Testis (tissue), 5 donors: ENCODE data around the gene ANXA2R. TPM values are rescaled to one million over a fixed set of nuclear protein-coding genes. Genes with fewer than 3 reads are reported as not detected.
"Not testable (repeated sequence)": the region's sequence is repeated elsewhere in the genome, so short reads cannot be mapped to it uniquely, and the experiment has no call there.

Experiments used
- DNase-seq: peaks from one replicate; pipeline ENCODE4 v3.0.0-alpha.2; 2019
- H3K27ac ChIP-seq, 2 donors: fragments of 200-600 bp; sonication (generic); one replicate each; pipeline ENCODE4 v1.5.1; 2019
- H3K27me3 ChIP-seq: fragments of 200-600 bp; sonication (generic); one replicate; pipeline ENCODE4 v1.5.1; 2019
- H3K36me3 ChIP-seq: fragments of 200-600 bp; sonication (generic); one replicate; pipeline ENCODE4 v1.5.1; 2017; ENCODE audit warnings: low read depth; ENCODE audit errors: missing control alignments
- H3K4me1 ChIP-seq: fragments of 200-600 bp; sonication (generic); one replicate; pipeline ENCODE4 v1.5.1; 2019
- H3K4me3 ChIP-seq, 2 donors: fragments of 200-600 bp; sonication (generic); one replicate each; pipeline ENCODE4 v1.5.1; 2017 to 2019
- H3K9me3 ChIP-seq: fragments of 200-600 bp; sonication (generic); one replicate; pipeline ENCODE4 v1.5.1; 2017
- CTCF ChIP-seq, 3 experiments: fragments of 450-650 bp in 2 of 3; fragments of 200-600 bp in 1 of 3; sonication (generic) in 1 of 3; IDR thresholded peaks; one replicate each; pipeline ENCODE4 v1.5.1; 2016 to 2019; ENCODE audit warnings: antibody characterized with exemption in 3 of 3, mild to moderate bottlenecking in 2 of 3, moderate library complexity in 1 of 3
- POLR2A ChIP-seq: fragments of 450-650 bp; IDR thresholded peaks from one replicate; pipeline ENCODE4 v1.6.1; 2017; ENCODE audit warnings: antibody characterized with exemption, mild to moderate bottlenecking, moderate library complexity
- WGBS, 2 donors: methylation state at CpG; one replicate each; pipeline ENCODE4 v1.1.5; 2018; 5-methylcytosine and 5-hydroxymethylcytosine counted together
- intact Hi-C: fragments of 100-400 bp; cut with DNase I; formaldehyde crosslinking; loops from one replicate; pipeline ENCODE4 v1.15.1; 2023; ENCODE audit warnings: low total_unique reads
- long read RNA-seq, 2 donors: transcript quantifications; one replicate each; lab custom pipeline, GENCODE V29; 2026
- polyA plus RNA-seq: library from polyadenylated mRNA; stranded (reverse); fragments of 350-450 nt; fragmentation: Illumina TruSeq; extraction: RNeasy Lipid Tissue Mini Kit (QIAGEN cat#74804); gene quantifications from one replicate; pipeline ENCODE4 v1.2.3, GENCODE V29; 2014; ENCODE audit warnings: low read depth, low replicate concordance; ENCODE audit not compliant: insufficient read depth
- total RNA-seq, 2 donors: library from RNA; depleted of rRNA; stranded (reverse); fragments of >200 nt; gene quantifications; one replicate each; pipeline ENCODE4 v1.2.3, GENCODE V29; 2016

ANXA2R gene, protein sequence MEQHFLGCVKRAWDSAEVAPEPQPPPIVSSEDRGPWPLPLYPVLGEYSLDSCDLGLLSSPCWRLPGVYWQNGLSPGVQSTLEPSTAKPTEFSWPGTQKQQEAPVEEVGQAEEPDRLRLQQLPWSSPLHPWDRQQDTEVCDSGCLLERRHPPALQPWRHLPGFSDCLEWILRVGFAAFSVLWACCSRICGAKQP
- 10 to 100 TPM in 1 of 2 donors, 1 to 10 TPM in 1; 5.1 to 10.2 TPM for total RNA-seq
- 1.6 TPM for polyA plus RNA-seq
- long read RNA-seq, donor 1, partial matches to known transcripts = 0 of 1 reads
- long read RNA-seq, donor 1, other reads (novel, unspliced or antisense) = 0 of 1 reads
- long read RNA-seq, donor 2, partial matches to known transcripts = 0 of 1 reads
- long read RNA-seq, donor 2, other reads (novel, unspliced or antisense) = 0 of 1 reads

DNA sequence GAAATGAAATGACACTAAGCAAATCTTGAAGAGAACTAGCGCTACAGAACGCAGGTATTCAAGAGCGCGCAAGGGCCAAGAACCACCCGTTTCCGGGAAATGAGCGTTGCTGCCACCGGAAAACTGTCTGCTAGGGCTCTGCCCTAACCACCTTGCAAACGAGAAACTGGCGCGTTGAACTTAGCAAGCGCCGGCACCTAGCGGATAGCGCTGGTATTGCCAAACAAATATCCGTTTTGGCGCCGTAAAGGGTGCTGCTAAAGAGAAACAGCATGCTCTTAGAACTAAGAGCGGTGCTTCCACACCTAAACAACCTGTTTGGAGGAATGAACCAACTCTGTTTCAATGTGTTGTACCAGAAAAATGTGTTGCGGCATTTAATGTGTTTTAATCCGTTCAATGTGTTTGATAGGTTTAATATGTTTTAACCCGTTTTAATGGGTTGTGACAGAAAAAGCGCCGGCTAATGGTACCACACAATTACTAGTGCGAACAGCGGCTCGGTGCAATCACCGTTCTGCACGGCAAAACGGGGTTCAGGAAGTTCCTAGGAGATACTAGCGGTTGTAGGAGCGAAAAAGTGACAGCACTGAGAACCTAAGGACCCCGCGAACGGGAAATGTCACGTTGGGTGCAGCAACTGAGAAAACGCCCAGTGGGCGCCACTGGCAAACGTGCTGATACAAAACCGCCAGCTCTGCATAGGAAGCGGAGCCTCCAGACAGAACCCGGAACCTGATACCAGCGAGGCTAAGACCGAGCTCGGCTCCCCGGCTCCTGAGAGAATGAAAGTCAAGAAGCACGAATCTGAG is at the start of gene ANXA2R:
ANXA2R (minus strand) TSS at position 33 of the 812 bp plus-strand sequence. CDS start 273 bp downstream, outside the sequence.
- H3K9me3 ChIP-seq = no peaks in the 10 kb centered on the region
- peak; percentile 92 for DNase-seq
- H3K27me3 ChIP-seq = no peaks in the 10 kb centered on the region
- H3K4me1 ChIP-seq = peaks cover 4% of the 10 kb centered on the region
- peak within 1 kb of the TSS; percentile 63 to 70 for H3K4me3 ChIP-seq
- no peaks in the 10 kb centered on the region for H3K36me3 ChIP-seq
- 3% methylated on average over 47 of the region's 47 CpGs for WGBS, 2 donors
- H3K27ac ChIP-seq = peak within 1 kb of the TSS; percentile 90 to 96
- intact Hi-C loops = loop anchor here (5.0 kb wide), 2 partner anchors 48 to 88 kb away; no protein-coding TSS in a partner anchor
- no peak for TF ChIP-seq POLR2A
- peak; percentile 80 to 86 (median 82) for TF ChIP-seq CTCF (IDR thresholded peaks at IDR 0.05)

- H3K27ac ChIP-seq, H3K36me3 ChIP-seq, H3K4me3 ChIP-seq, DNase-seq, intact Hi-C loops, H3K9me3 ChIP-seq, H3K4me1 ChIP-seq, H3K27me3 ChIP-seq: not testable (repeated sequence)
- 90 to 95% methylated on average over 2 of the region's 5 CpGs for WGBS, 2 donors
These were observed 46.2 kb upstream of the ANXA2R start for GRCh38 chr5:43086118-43086908.

- intact Hi-C loops = no loop called here
- no peak overlapping the region for H3K27ac ChIP-seq
- 96 to 98% methylated on average over 5 of the region's 5 CpGs for WGBS, 2 donors
- H3K36me3 ChIP-seq = no peaks in the 10 kb centered on the region
- DNase-seq = no peak
- H3K4me3 ChIP-seq = no peak overlapping the region
- H3K9me3 ChIP-seq = no peaks in the 10 kb centered on the region
- H3K27me3 ChIP-seq = no peaks in the 10 kb centered on the region
- H3K4me1 ChIP-seq = no peaks in the 10 kb centered on the region
- TF ChIP-seq POLR2A (no peak), CTCF (IDR thresholded peaks at IDR 0.05) (no peak)
These were observed 45.3 kb upstream of the ANXA2R start for GRCh38 chr5:43085453-43085852.

GRCh38 chr5:43084468-43084867 is 44.3 kb upstream of the ANXA2R start:
- H3K9me3 ChIP-seq, H3K4me3 ChIP-seq, intact Hi-C loops, H3K27me3 ChIP-seq, H3K4me1 ChIP-seq, H3K36me3 ChIP-seq, H3K27ac ChIP-seq, DNase-seq: not testable (repeated sequence)
- WGBS, 2 donors = 81 to 97% methylated on average over 7 of the region's 7 CpGs

DNA sequence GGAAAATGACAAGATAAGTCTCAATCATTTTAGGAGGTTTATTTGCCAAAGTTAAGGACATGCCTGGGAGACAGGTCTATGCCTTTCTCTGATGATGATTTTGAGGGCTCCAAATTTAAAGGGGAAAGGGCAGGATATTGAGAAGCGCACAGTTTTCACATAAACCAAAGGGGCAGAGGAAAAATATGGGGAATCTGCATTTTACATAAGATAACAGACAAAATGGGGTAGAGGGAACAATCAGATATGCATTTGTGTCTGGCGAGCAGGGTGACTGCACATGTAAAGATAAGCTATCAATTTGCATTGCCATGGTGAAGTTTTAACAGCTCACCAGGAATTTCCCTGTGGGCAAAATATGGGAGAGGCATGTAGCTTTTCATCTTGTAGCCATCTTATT is 41.2 kb upstream of the ANXA2R start:
- H3K4me1 ChIP-seq, H3K9me3 ChIP-seq, H3K36me3 ChIP-seq, DNase-seq, H3K27me3 ChIP-seq, H3K4me3 ChIP-seq, H3K27ac ChIP-seq, intact Hi-C loops: not testable (repeated sequence)
- 72 to 73% methylated on average over 2 of the region's 2 CpGs for WGBS, 2 donors
